ENCODE measurements around the gene LAMB1. TPM values are rescaled to one million over a fixed set of nuclear protein-coding genes. Genes with fewer than 3 reads are reported as not detected.

LAMB1 gene
- total RNA-seq, 1 donor from 2014 or later, result 104 TPM

GRCh38 chr7:107937531-107937930 is 65.4 kb downstream of the LAMB1 start:
- H3K27ac ChIP-seq, result no peak overlapping the region

GRCh38 chr7:107936312-107936711 is 66.6 kb downstream of the LAMB1 start:
- ATAC-seq (no peak), DNase-seq (no peak)
- H3K27ac ChIP-seq, result no peak overlapping the region
- no peaks in the 10 kb centered on the region for H3K27me3 ChIP-seq (ENCODE audit: low read depth)
- peaks cover 30% of the 10 kb centered on the region for H3K4me1 ChIP-seq
- no peaks in the 10 kb centered on the region for H3K9me3 ChIP-seq
- TF ChIP-seq CTCF (IDR thresholded peaks at IDR 0.05), result no peak
- peaks cover 59% of the 10 kb centered on the region for H3K36me3 ChIP-seq
- intact Hi-C loops (cut with DNase I), result no loop called here
- no peak overlapping the region for H3K4me3 ChIP-seq

More at GRCh38 chr7:107937531-107937930, 65.4 kb downstream of the LAMB1 start:
- no peak for TF ChIP-seq CTCF (IDR thresholded peaks at IDR 0.05)
- no peaks in the 10 kb centered on the region for H3K9me3 ChIP-seq
- peaks cover 51% of the 10 kb centered on the region for H3K36me3 ChIP-seq
- intact Hi-C loops (cut with DNase I), result no loop called here
- no peak for ATAC-seq
- no peaks in the 10 kb centered on the region for H3K27me3 ChIP-seq (ENCODE audit: low read depth)
- H3K4me3 ChIP-seq, result no peak overlapping the region
- no peak for DNase-seq
- peaks cover 30% of the 10 kb centered on the region for H3K4me1 ChIP-seq

GRCh38 chr7:107934991-107935770 is 67.8 kb downstream of the LAMB1 start:
- intact Hi-C loops (cut with DNase I), result no loop called here
- DNase-seq, result no peak
- no peak for TF ChIP-seq CTCF (IDR thresholded peaks at IDR 0.05)
- Histone ChIP-seq H3K36me3 (peaks cover 65% of the 10 kb centered on the region), H3K9me3 (no peaks in the 10 kb centered on the region), H3K4me3 (no peak overlapping the region), H3K27ac (no peak overlapping the region), H3K4me1 (peaks cover 30% of the 10 kb centered on the region), H3K27me3 (ENCODE audit: low read depth) (no peaks in the 10 kb centered on the region)
- no peak for ATAC-seq

GRCh38 chr7:107933386-107934013 is 69.5 kb downstream of the LAMB1 start:
- Histone ChIP-seq H3K4me1 (peaks cover 16% of the 10 kb centered on the region), H3K4me3 (no peak overlapping the region), H3K27me3 (ENCODE audit: low read depth) (no peaks in the 10 kb centered on the region), H3K27ac (no peak overlapping the region), H3K36me3 (peaks cover 70% of the 10 kb centered on the region), H3K9me3 (no peaks in the 10 kb centered on the region)
- TF ChIP-seq CTCF (IDR thresholded peaks at IDR 0.05), result no peak
- DNase-seq (no peak), ATAC-seq (no peak)
- intact Hi-C loops (cut with DNase I), result no loop called here

GRCh38 chr7:107932805-107933204 is 70.2 kb downstream of the LAMB1 start:
- peaks cover 76% of the 10 kb centered on the region for H3K36me3 ChIP-seq
- H3K4me1 ChIP-seq, result peaks cover 9% of the 10 kb centered on the region
- no peak for ATAC-seq
- no peak for DNase-seq
- intact Hi-C loops (cut with DNase I), result no loop called here
- TF ChIP-seq CTCF (IDR thresholded peaks at IDR 0.05), result no peak
- H3K9me3 ChIP-seq, result no peaks in the 10 kb centered on the region
- no peaks in the 10 kb centered on the region for H3K27me3 ChIP-seq (ENCODE audit: low read depth)
- H3K27ac ChIP-seq, result no peak overlapping the region
- no peak overlapping the region for H3K4me3 ChIP-seq

Data from lower lobe of right lung (tissue), 2 donors.